Erythroblast (primary cell): Measurements from ENCODE around the gene KAT6B.

ENCODE experiments used
- GATA1 ChIP-seq: IDR thresholded peaks from 2 replicates; pipeline ENCODE4 v1.6.1; 2011; ENCODE audit warnings: low read depth, mild to moderate bottlenecking, control low read depth, low read length, moderate library complexity
- POLR2A ChIP-seq: IDR thresholded peaks from 2 replicates; pipeline ENCODE4 v1.6.1; 2011; ENCODE audit warnings: mild to moderate bottlenecking, low read length

- TF ChIP-seq POLR2A (no peak), GATA1 (no peak)
Observed at GRCh38 chr10:74880041-74880440, 53.6 kb downstream of the KAT6B start.
